Naive thymus-derived CD8-positive, alpha-beta T cell (primary cell): Measurements from ENCODE around the gene IL18RAP. TPM values are rescaled to one million over a fixed set of nuclear protein-coding genes. Genes with fewer than 3 reads are reported as not detected.

Experiments
- ATAC-seq, 2 donors: fragments of 150-1000 bp; cut with Tn5 transposase in 1 of 2; sonication (Bioruptor Pico), chemical (Tn5 transposase) in 1 of 2; 1 replicate in 1 of 2; 2 replicates in 1 of 2; pipeline ENCODE4 v1.10.0; 2021; ENCODE audit warnings: mild to moderate bottlenecking in 2 of 2, moderate library complexity in 2 of 2
- POLR2A ChIA-PET: fragments of 350-600 bp; sonication (Branson Sonifier 250); formaldehyde crosslinking; loops from one replicate; lab custom pipeline; 2021; ENCODE audit warnings: antibody characterized with exemption; lab: Charles Lee
- DNase-seq, 10 donors: peaks; one replicate each; pipeline versions ENCODE4 v3.0.0 to v3.0.0-alpha.2; 2020 to 2022
- H3K27ac Mint-ChIP-seq, 10 donors: one replicate each; pipeline ENCODE4 v1.8.0; 2020 to 2022; ENCODE audit warnings: mild to moderate bottlenecking in 10 of 10, mixed read lengths in 10 of 10, moderate library complexity in 4 of 10, inconsistent platforms in 1 of 10
- H3K27me3 Mint-ChIP-seq, 5 donors: one replicate each; pipeline ENCODE4 v1.8.0; 2021 to 2022; ENCODE audit warnings: mixed read lengths in 5 of 5
- H3K36me3 Mint-ChIP-seq, 3 donors: one replicate each; pipeline ENCODE4 v1.8.0; 2020 to 2022; ENCODE audit warnings: mixed read lengths in 3 of 3, mild to moderate bottlenecking in 2 of 3, inconsistent platforms in 1 of 3
- H3K4me1 Mint-ChIP-seq, 4 donors: one replicate each; pipeline ENCODE4 v1.8.0; 2021 to 2022; ENCODE audit warnings: mixed read lengths in 4 of 4
- H3K4me3 Mint-ChIP-seq, 10 donors: one replicate each; pipeline ENCODE4 v1.8.0; 2020 to 2022; ENCODE audit warnings: mild to moderate bottlenecking in 10 of 10, mixed read lengths in 10 of 10, moderate library complexity in 6 of 10, inconsistent platforms in 1 of 10
- H3K9me3 Mint-ChIP-seq, 9 donors: one replicate each; pipeline ENCODE4 v1.8.0; 2020 to 2022; ENCODE audit warnings: mixed read lengths in 9 of 9, mild to moderate bottlenecking in 3 of 9, inconsistent platforms in 1 of 9, moderate library complexity in 1 of 9
- polyA plus RNA-seq, 3 donors: library from polyadenylated mRNA; unstranded; fragments of 300-500 nt; fragmentation: Illumina TruSeq; gene quantifications; one replicate each; pipeline ENCODE4 v1.2.3, GENCODE V29; 2021
- total RNA-seq, 8 experiments: library from RNA in 2 of 8; stranded (reverse) in 2 of 8; gene quantifications; one replicate each; pipeline ENCODE4 v1.2.3 and lab custom pipeline; 2021 to 2026

The IL18RAP gene
- total and polyA plus RNA-seq, 5 experiments from 2014 or later, result 0.14 to 2.1 (median 1.5) TPM; not detected in 1

DNA sequence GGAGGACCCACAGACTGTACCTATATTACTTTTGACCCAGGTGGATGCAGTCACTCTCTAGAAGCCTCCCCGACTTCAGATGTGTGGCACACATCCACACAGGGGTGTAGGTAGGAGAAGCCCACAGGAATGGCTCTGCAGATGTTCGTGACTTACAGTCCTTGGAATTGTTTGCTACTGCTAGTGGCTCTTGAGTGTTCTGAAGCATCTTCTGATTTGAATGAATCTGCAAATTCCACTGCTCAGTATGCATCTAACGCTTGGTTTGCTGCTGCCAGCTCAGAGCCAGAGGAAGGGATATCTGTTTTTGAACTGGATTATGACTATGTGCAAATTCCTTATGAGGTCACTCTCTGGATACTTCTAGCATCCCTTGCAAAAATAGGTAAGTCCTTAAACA is 50.7 kb downstream of the IL18RAP start:
- Mint-ChIP-seq H3K4me3 (no peak overlapping the region), H3K36me3 (peaks cover 0 to 12% (median 5%) of the 10 kb centered on the region in 3 donors), H3K4me1 (no peaks in the 10 kb centered on the region), H3K27me3 (peaks cover 10 to 22% (median 11%) of the 10 kb centered on the region in 5 donors), H3K27ac (no peak overlapping the region), H3K9me3 (peaks cover 4 to 17% (median 14%) of the 10 kb centered on the region in 9 donors)
- POLR2A ChIA-PET, result no interaction called here
- no peak for DNase-seq
- no peak for ATAC-seq

GRCh38 chr2:102474785-102475184 is 51.8 kb downstream of the IL18RAP start:
- ATAC-seq, result no peak
- peaks cover 0 to 6% (median 5%) of the 10 kb centered on the region in 3 donors for H3K36me3 Mint-ChIP-seq
- H3K9me3 Mint-ChIP-seq, result peaks cover 2 to 11% (median 8%) of the 10 kb centered on the region in 9 donors

DNA sequence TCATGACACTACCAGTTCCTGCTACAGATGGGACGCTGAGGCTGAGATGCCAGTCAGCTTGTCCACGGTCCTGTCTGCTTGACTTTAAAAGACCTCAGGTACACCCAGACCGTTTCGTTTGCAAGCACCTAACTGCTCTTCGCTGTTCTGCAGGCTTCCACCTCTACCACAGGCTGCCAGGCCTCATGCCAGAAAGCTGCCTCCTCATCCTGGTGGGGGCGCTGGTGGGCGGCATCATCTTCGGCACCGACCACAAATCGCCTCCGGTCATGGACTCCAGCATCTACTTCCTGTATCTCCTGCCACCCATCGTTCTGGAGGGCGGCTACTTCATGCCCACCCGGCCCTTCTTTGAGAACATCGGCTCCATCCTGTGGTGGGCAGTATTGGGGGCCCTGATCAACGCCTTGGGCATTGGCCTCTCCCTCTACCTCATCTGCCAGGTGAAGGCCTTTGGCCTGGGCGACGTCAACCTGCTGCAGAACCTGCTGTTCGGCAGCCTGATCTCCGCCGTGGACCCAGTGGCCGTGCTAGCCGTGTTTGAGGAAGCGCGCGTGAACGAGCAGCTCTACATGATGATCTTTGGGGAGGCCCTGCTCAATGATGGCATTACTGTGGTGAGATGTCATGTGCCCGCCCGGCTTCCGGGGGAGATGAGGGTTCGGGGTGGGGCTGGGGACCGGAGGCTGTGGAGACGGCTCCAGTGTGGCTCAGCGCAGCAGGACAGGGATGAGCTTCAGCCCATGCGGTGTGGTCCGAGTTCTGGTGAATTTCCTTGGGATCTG is 55.9 kb downstream of the IL18RAP start:
- POLR2A ChIA-PET, result no interaction called here
- no peaks in the 10 kb centered on the region for H3K36me3 Mint-ChIP-seq
- H3K27ac Mint-ChIP-seq, result peak overlapping the region in 1 of 10 donors; percentile 42
- H3K27me3 Mint-ChIP-seq, result peaks cover 0 to 9% (median 9%) of the 10 kb centered on the region in 5 donors
- H3K4me3 Mint-ChIP-seq, result no peak overlapping the region
- ATAC-seq (no peak), DNase-seq (no peak)
- no peaks in the 10 kb centered on the region for H3K9me3 Mint-ChIP-seq
- no peaks in the 10 kb centered on the region for H3K4me1 Mint-ChIP-seq

More at GRCh38 chr2:102474785-102475184, 51.8 kb downstream of the IL18RAP start:
- H3K4me1 Mint-ChIP-seq, result no peaks in the 10 kb centered on the region
- POLR2A ChIA-PET, result no interaction called here
- H3K27me3 Mint-ChIP-seq, result peaks cover 10 to 22% (median 16%) of the 10 kb centered on the region in 5 donors
- H3K27ac Mint-ChIP-seq, result no peak overlapping the region
- no peak for DNase-seq
- no peak overlapping the region for H3K4me3 Mint-ChIP-seq

- Mint-ChIP-seq H3K27ac (peak overlapping the region in 1 of 10 donors; percentile 32), H3K27me3 (peaks cover 9 to 23% (median 15%) of the 10 kb centered on the region in 5 donors), H3K9me3 (no peaks in the 10 kb centered on the region), H3K4me3 (no peak overlapping the region), H3K36me3 (no peaks in the 10 kb centered on the region), H3K4me1 (no peaks in the 10 kb centered on the region)
- POLR2A ChIA-PET, result no interaction called here
- ATAC-seq (no peak), DNase-seq (no peak)
Observed at GRCh38 chr2:102480285-102481195, 57.6 kb downstream of the IL18RAP start.

GRCh38 chr2:102481931-102482330 is 59.0 kb downstream of the IL18RAP start:
- Mint-ChIP-seq H3K36me3 (no peaks in the 10 kb centered on the region), H3K4me3 (no peak overlapping the region), H3K4me1 (peaks cover 0 to under 1% (median 0%) of the 10 kb centered on the region in 4 donors), H3K27ac (no peak overlapping the region), H3K27me3 (peaks cover 9 to 29% (median 20%) of the 10 kb centered on the region in 5 donors), H3K9me3 (no peaks in the 10 kb centered on the region)
- ATAC-seq, result no peak
- POLR2A ChIA-PET, result no interaction called here
- no peak for DNase-seq

DNA sequence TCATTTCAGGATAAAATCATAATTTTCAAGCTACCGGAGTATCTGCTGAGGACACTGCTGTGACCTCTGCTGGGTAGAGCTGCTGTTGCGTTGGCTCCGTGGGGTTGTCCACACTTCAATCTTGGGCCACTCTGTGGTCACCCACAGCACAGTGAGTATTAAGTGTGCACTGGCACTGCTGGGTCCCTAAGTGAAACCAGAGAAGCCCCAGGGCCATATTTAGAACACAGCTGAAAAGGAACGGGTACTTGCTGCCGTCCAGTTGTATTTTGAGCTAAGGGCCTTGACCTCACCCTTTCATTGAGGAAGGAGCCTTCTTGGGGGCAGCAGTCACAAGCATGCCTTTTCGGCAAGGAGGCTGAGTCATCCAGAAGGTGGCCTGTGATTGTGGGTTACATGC is 60.1 kb downstream of the IL18RAP start:
- Mint-ChIP-seq H3K36me3 (no peaks in the 10 kb centered on the region), H3K9me3 (no peaks in the 10 kb centered on the region), H3K4me3 (no peak overlapping the region), H3K4me1 (peaks cover 0 to 3% (median 0%) of the 10 kb centered on the region in 4 donors), H3K27me3 (peaks cover 4 to 39% (median 23%) of the 10 kb centered on the region in 5 donors), H3K27ac (no peak overlapping the region)
- POLR2A ChIA-PET, result no interaction called here
- ATAC-seq (no peak), DNase-seq (no peak)

DNA sequence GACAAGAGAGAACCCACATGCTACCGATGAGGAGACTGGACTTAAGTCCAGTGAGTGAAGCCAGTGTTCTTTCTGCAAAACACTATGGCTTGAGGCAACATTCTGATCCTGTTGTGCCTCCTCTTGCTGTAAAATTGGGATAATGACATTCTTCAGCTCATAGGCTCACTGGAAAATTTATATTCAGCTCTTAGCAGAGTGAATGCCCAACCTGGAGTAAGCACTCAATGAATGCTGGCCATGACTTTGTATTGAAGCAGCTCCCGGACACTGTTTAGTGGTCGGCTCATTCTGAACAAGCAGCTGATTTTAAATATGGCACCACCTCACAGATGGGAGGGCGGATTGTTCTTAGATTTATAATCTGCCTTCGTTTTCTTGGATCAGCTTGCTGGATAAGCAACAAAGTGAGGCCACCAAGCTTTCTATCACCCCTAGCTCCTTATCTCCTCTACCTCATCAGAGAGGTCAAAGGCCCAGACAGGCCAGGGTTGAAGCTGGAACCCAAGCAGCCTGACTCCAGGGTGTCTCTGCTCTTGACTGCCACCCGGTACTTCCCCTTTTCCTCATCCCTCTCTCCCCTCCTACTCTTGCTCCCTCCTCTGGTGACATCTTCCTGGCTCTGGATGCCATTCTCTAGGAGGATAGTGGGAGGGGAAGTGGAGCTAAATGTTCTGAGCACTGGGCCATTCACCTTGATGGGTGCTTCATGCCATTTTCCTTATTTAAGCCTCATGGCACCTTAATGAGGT is 61.5 kb downstream of the IL18RAP start:
- DNase-seq (no peak), ATAC-seq (no peak)
- Mint-ChIP-seq H3K4me3 (no peak overlapping the region), H3K27ac (no peak overlapping the region), H3K27me3 (peaks cover 4 to 39% (median 16%) of the 10 kb centered on the region in 5 donors), H3K9me3 (no peaks in the 10 kb centered on the region), H3K36me3 (no peaks in the 10 kb centered on the region), H3K4me1 (peaks cover under 1 to 5% (median 2%) of the 10 kb centered on the region in 4 donors)
- POLR2A ChIA-PET, result no interaction called here

DNA sequence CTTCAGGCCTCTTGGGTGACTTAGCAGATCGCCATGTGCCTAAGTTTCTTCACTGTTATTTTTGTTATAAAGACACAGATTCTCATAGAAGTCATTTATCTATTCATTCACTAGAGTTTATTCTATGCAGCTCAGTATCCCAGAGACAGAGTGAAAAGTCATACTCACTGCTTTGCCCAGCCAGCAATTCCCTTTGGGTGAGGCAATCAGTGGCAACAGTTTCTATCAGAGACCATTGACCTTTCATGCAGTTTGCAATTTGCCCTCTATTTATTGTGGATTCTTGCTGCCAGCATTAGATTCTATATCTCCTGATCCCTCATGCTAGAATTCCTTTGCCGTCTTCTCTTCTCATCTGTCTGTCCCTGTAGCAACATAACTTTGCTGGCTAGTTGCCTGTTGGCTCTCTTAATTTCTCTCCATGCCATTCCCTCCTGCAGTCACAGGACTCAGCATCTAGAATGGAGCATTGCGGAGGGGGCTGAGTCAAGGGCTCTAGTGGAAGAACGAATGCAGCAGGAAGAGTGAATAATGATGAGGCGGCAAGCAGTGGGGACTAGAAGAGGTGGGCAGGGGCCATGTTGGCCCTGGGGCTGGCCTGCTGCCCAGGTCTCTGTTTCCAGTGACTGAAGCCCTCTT is 62.3 kb downstream of the IL18RAP start:
- Mint-ChIP-seq H3K4me1 (peaks cover 4 to 10% (median 6%) of the 10 kb centered on the region in 4 donors), H3K27ac (no peak overlapping the region), H3K36me3 (no peaks in the 10 kb centered on the region), H3K27me3 (peaks cover 4 to 39% (median 16%) of the 10 kb centered on the region in 5 donors), H3K9me3 (peaks cover 0 to under 1% (median 0%) of the 10 kb centered on the region in 9 donors), H3K4me3 (no peak overlapping the region)
- DNase-seq (no peak), ATAC-seq (no peak)
- POLR2A ChIA-PET, result no interaction called here

DNA sequence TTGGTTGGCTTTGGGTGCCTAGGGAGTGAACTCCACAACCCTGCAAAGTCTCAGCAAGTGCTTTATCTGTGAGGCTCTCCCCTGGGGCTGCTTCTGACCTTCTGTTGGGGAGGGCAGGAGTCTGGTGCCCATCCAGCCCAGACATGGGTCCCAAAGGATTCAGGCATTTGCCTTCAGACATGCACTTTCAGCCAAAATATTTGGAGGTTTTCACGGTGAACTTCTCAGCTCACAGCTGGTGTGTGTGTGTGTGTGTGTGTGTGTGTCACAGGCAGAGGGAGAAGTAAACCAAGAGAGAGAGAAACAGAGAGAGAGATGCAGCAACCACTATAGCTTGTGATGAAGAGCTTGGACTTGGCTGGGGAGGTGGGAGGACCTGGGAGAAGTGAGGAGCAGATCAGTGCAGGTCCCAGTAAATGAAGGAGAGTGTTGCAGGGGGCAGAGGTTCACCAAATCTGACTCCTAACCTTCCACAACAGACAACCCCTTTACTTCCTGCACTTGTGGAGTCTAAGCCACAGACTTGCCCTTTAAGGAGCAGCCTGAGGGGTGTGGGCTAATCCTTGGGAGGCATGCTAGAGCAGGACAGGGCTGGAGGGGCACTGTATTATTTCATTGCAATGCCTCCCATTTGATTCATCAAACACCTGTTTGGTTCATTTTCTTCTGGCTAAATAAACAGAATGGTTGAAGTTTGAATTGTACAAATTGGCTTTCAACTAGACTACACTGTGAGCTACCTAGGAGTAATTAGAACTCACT is 64.2 kb downstream of the IL18RAP start:
- H3K27me3 Mint-ChIP-seq, result peaks cover 6 to 39% (median 15%) of the 10 kb centered on the region in 5 donors
- no peak for DNase-seq
- POLR2A ChIA-PET, result no interaction called here
- no peaks in the 10 kb centered on the region for H3K36me3 Mint-ChIP-seq
- no peak for ATAC-seq
- no peak overlapping the region for H3K4me3 Mint-ChIP-seq
- H3K9me3 Mint-ChIP-seq, result peaks cover 0 to 6% (median 0%) of the 10 kb centered on the region in 9 donors
- peaks cover 4 to 12% (median 6%) of the 10 kb centered on the region in 4 donors for H3K4me1 Mint-ChIP-seq
- no peak overlapping the region for H3K27ac Mint-ChIP-seq

DNA sequence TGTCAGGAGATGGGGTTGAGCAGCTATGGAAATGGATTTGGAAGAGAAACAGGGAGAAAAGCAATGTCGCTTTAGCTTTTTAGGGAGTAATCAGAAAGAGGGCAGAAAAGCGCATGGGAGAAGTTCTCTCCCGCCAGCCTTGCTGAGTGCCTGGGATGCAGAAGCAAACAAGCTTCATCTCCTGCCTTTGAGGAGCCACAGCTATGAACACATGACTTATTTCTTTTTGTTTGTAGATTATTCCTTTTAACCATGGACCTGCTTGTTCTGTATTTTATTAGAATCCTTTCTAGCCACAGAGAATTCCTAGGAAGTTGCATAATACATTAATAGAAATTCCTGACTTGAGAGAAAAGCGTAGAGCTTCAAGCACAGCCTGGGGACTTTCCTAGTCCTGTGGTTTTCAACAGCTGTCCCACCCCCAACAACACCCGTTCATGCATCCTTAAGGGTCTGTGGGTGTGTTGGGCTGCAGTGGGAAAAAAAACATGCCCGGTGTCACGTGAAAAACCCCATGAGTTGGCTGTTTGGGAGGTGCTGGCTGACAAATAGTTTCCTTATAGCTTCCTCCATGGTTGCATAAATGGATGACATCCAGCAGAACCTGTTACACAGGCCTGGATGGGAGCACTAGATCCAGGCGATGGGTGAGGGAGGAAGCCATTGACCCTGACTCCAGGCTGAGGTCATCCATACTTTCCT is 65.0 kb downstream of the IL18RAP start:
- no peak overlapping the region for H3K4me3 Mint-ChIP-seq
- peaks cover 0 to 6% (median 0%) of the 10 kb centered on the region in 9 donors for H3K9me3 Mint-ChIP-seq
- H3K27me3 Mint-ChIP-seq, result peaks cover 6 to 42% (median 15%) of the 10 kb centered on the region in 5 donors
- ATAC-seq, result no peak
- DNase-seq, result no peak
- H3K36me3 Mint-ChIP-seq, result peaks cover 0 to 3% (median 0%) of the 10 kb centered on the region in 3 donors
- POLR2A ChIA-PET, result no interaction called here
- no peak overlapping the region for H3K27ac Mint-ChIP-seq
- peaks cover 4 to 12% (median 6%) of the 10 kb centered on the region in 4 donors for H3K4me1 Mint-ChIP-seq

DNA sequence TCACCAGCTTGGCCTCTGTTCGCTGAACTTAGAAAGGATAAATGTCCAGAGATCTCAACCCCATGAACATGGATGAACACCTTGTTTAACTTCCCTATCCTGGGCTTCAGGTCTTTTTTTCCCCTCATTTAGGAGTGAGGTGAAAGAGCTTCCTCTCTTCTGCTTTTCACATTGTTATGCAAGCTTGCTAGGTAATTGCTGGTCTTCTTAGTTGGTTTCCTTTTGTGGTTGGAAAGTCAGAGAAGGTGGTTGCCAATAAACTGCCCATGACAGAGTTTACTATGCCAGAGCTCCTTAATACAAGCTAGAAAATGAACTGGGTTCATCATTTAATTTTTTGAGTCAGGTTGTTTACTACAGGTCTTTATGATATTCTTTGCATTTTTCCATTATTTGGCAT is 66.7 kb downstream of the IL18RAP start:
- POLR2A ChIA-PET, result no interaction called here
- H3K4me1 Mint-ChIP-seq, result peaks cover 4 to 12% (median 6%) of the 10 kb centered on the region in 4 donors
- ATAC-seq (no peak), DNase-seq (no peak)
- no peak overlapping the region for H3K4me3 Mint-ChIP-seq
- H3K9me3 Mint-ChIP-seq, result peaks cover 0 to 10% (median 0%) of the 10 kb centered on the region in 9 donors
- H3K36me3 Mint-ChIP-seq, result peaks cover 0 to 4% (median 0%) of the 10 kb centered on the region in 3 donors
- peaks cover 7 to 42% (median 16%) of the 10 kb centered on the region in 5 donors for H3K27me3 Mint-ChIP-seq
- H3K27ac Mint-ChIP-seq, result no peak overlapping the region
